Subcutaneous adipose tissue (tissue), 4 donors: ENCODE results near the gene JMJD8. TPM values are rescaled to one million over a fixed set of nuclear protein-coding genes. Genes with fewer than 3 reads are reported as not detected.

ENCODE experiments used
- total RNA-seq, 4 donors: library from RNA; depleted of rRNA; stranded (reverse); fragments of >200 nt; gene quantifications; one replicate each; pipeline ENCODE4 v1.1.0, GENCODE V29; 2016
- TF ChIP-seq, protein P1 (sequence below): fragments of 450-650 bp; IDR thresholded peaks from one replicate; pipeline ENCODE4 v1.5.1; 2016; ENCODE audit warnings: low read depth, mild to moderate bottlenecking, control low read depth, antibody characterized with exemption, moderate library complexity

The JMJD8 gene, protein sequence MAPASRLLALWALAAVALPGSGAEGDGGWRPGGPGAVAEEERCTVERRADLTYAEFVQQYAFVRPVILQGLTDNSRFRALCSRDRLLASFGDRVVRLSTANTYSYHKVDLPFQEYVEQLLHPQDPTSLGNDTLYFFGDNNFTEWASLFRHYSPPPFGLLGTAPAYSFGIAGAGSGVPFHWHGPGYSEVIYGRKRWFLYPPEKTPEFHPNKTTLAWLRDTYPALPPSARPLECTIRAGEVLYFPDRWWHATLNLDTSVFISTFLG
- 10 to 100 TPM; 27.4 to 67.8 (median 49.3) TPM for total RNA-seq

DNA sequence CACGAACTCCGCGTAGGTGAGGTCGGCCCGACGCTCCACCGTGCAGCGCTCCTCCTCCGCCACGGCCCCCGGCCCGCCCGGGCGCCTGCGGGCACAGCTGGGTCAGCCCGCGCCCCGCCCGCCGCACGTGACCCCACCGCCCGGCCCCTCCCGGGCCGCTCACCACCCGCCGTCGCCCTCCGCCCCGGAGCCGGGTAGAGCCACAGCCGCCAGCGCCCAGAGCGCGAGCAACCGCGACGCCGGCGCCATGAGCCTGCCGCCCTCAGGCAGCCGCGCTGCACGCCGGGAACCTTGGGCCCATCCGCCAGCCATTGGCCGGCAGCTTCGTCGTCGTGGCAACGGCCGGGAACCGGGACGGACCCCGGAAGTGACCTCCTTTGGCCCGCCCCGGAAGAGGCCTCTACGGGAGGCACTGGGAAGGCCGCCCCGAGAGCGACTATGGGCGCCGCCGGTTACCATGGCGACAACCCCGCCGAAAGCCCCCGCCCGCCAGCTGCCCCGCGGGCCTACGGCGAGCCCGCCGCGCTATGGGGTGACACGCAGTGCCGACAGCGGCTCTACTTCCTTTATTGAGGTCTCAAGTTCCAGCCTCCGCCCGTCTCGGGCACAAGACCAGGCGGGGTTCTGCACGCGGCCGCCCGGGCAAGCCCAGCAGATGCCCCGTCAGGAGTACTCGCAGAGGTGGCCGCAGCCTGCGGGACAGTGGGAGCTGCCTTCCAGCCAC, at the start of gene JMJD8:
Gene JMJD8, minus strand, starts transcription at position 264 of the 724 bp plus-strand sequence. Its CDS starts 15 bp downstream, at position 249.
- TF ChIP-seq, protein P1, sequence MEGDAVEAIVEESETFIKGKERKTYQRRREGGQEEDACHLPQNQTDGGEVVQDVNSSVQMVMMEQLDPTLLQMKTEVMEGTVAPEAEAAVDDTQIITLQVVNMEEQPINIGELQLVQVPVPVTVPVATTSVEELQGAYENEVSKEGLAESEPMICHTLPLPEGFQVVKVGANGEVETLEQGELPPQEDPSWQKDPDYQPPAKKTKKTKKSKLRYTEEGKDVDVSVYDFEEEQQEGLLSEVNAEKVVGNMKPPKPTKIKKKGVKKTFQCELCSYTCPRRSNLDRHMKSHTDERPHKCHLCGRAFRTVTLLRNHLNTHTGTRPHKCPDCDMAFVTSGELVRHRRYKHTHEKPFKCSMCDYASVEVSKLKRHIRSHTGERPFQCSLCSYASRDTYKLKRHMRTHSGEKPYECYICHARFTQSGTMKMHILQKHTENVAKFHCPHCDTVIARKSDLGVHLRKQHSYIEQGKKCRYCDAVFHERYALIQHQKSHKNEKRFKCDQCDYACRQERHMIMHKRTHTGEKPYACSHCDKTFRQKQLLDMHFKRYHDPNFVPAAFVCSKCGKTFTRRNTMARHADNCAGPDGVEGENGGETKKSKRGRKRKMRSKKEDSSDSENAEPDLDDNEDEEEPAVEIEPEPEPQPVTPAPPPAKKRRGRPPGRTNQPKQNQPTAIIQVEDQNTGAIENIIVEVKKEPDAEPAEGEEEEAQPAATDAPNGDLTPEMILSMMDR: no peak

DNA sequence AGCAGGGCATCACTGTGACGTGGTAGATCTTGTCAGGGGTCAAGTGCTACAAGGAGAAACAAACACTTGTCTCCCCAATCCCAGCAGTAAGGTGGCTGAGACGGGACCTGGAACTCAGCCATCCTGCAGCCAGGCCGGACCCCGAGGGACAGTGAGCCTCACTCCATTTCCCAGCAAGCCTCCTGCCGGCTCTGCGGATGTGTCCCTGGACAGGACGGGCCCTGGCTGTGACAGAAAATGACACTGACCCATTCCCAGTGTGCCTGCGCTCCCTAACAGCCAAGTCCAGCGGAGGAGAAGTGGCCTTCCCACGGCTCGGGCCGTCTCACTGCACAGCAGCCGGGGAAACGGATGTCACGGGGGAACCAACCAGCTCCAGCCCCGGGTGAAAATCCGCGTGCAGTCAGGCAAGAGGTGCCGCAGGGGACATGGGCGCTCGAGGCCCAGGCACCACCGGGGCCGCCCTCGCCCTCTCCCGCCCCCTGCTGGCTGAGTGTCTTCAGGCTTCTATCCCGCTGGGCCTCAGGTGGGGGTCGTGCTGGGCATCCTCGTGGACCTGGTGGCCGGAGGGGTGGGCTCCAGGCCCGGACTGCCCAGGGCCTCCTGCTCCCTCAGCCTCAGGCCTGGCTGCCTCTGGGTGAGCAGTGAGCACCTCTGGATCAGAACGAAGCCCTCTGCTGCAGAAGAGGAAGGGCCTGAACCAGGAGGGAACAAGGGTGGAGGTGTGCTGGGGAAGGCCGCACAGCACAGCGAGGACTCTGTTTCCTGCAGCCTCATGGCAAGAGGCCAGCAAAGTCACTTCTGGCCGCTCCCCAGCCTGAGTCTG, 49.5 kb upstream of the JMJD8 start:
- TF ChIP-seq, protein P1: no peak

DNA sequence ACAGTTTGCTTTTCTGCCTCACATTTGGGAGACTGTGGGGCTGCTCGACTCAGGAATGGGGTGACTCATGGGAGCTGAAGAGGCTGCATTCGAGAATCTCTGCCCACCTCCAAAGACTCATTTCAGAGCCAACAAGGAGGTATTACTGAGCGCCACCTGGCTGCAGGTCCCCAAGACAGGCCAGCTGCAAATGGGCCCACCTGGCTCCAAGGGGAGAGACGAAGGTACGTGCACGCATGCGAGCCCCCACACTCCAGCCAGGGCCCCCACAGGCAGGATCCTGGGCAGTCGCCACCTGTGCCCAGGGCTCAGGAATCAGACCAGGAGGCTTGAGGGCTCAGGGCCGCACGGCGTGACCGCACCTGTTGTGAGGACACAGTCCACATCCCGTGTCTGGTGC, 48.8 kb upstream of the JMJD8 start:
- TF ChIP-seq, protein P1: no peak

DNA sequence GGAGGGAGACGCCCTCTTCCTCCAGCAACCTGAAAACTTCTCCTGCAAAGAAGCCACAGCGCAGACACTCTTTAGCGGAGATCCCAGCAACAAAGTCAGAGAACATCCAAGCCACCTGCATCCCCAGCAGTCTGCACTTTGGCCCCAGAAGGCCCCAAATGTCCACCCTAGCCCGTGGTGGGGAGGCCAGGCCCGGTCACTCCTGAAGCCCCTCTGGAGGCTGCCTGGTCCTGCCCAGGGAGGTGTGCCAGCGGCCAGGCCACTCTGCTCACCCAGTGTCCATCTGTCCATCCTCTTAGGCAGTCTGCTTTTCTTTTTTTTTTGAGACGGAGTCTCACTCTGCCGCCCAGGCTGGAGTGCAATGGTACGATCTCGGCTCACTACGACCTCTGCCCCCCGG, 48.2 kb upstream of the JMJD8 start:
- TF ChIP-seq, protein P1: no peak

DNA sequence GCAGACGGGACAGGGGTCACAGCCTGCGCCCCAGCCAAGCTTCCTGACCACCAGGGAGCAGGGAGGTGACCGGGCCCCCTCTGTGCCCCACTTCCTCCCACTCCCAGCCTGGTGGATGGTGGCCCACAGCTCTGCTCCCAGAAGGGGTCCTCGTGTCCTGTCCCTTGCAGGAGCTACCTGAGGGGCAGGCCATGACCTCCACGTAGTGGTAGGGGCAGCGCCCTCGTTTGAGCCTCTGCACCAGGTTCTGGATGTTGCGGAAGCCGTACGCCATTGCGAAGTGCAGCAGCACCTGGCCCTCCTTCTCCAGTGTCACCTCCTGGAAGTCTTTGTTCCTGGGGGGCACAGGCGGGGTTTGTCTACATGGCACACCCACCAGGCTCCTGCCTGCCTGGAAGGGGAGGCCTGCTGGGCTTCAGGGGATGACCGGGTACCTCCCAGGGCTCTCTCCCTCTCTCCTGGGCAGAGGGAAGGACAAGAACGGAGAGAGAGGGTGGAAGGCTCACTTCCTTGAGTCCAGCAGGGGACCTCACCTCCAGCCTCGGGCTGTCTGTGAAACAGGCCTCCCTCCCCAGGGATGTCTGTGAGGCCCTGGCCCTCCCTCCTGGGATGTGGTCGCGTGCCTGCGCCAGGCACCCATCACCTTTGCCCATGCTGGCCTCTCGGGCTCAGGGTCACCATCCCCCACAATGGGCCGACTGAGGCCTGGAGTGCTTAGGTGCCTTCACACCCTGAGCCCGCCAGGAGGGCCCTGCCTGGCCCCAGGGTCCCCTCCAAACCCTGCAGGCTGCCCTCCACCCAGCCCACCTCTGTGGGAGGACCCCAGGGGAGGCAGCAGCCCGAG, 46.8 kb upstream of the JMJD8 start:
- TF ChIP-seq, protein P1: no peak

DNA sequence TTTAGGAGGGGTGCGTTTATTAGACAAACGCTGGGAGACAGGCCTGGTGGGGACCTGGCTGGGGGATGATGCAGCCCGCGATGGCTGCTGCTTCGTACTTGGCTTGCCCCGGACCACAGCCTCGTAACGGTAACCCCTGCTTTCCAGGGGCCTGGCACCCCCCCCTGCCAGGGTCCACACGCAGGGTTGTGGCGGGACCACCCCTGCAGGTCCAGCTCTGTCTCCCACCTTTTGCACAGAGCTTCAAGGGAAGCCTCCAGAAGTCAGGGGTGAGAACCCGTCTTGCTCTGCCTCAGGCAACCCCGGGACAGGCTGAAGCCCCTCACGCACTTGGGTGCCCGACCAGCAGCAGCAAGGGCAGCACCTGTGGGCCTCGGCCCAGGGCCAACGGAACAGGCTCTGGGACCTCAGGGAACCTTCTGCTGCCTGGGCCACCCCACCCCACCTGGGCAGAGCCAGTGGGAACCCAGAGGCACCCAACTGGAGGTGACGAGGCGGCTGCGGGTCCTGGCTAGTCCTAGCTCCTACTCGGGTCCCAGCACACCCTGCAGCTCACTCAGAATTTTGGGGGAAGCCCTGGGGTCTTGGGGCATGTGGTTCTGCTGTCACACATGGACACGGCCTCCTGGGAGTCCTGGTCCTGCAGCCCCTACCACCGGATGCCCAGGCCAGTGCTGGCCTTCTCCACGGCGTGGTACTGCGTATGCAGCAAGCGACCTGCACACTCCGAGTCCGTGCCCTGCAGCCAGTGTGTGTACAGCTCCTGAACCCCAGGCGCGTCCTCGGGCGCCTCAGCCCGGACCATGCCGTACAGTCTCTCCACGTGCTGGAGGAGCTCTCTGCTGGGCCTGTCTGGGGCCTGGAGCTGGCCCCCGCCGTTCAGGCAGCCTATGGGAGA, 45.9 kb upstream of the JMJD8 start:
- TF ChIP-seq, protein P1: no peak
